Raji (cell line): ENCODE data around the gene CLK3.

Source experiments
- POLR2A ChIP-seq: IDR thresholded peaks from 2 replicates; pipeline ENCODE4 v1.6.1; 2011; ENCODE audit warnings: low read depth, low read length, control low read depth; ENCODE audit not compliant: insufficient read depth

Gene CLK3

DNA sequence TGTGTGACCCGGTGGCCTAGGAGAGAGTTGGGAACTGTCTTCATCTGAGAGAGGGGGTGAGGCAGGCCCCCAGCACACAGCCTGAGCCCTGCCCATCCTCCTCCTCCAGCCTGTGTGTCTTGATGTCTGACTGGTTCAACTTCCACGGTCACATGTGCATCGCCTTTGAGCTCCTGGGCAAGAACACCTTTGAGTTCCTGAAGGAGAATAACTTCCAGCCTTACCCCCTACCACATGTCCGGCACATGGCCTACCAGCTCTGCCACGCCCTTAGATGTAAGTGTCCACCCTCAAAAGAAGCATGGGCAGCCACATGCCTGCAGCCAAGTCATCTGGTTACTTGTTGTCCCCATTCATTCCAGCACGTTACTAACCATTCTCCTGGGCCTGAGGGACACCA, 10.1 kb downstream of the CLK3 start:
- TF ChIP-seq POLR2A, result no peak

DNA sequence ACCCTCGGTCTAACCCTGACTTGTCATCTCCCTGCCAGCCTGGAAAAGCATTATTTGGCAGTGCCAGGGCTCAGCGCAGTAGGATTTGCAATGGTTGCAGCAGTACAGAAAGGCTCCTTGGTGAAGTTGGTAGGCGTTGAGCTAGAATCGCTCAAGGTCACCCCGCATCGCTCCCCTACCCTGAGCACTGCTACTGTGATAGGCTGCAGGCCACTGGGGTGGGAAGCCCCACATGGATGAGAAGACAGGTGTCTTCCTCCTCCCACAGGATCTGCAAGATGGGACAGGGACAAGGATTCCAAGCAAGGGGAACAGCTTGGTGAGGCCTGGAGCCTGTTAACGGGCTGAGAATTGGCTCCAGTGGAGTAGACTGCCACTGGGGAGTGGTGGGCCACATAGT, 10.7 kb downstream of the CLK3 start:
- TF ChIP-seq POLR2A, result no peak

DNA sequence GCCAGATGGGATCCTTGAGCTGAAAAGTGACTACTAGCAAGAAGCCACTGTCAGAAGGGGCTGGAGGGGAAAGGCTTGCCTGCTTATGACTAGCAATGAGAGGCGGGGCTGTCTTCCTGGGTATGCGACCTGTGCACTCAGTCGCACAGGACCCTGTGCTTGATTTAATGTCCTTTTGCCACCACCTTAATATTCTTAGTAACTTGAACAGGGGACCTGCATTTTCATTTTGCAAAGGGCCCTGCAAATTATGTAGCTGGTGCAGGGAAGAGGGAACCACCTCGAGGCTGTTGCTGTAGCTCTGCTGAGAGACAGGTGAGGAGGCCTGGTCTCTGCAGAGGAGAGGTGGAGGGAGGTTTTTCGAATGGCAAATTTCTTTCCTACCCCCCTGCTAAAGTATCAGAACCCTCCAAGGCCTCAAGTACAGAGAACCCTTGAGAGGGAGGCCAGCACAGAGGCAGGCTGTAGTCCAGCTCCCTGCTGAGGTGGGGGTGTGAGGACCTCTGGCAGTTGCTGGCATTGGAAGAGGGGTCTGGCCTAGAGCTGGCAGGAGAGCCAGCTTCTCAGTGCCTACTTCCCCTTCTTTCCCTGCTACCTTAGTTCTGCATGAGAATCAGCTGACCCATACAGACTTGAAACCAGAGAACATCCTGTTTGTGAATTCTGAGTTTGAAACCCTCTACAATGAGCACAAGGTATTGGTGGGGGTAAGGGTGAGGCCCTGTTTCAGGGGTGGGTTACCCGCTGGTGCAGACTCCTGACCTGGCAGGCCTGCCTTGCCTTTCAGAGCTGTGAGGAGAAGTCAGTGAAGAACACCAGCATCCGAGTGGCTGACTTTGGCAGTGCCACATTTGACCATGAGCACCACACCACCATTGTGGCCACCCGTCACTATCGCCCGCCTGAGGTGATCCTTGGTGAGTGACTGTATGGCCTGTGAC, 11.4 kb downstream of the CLK3 start:
- TF ChIP-seq POLR2A, result no peak

DNA sequence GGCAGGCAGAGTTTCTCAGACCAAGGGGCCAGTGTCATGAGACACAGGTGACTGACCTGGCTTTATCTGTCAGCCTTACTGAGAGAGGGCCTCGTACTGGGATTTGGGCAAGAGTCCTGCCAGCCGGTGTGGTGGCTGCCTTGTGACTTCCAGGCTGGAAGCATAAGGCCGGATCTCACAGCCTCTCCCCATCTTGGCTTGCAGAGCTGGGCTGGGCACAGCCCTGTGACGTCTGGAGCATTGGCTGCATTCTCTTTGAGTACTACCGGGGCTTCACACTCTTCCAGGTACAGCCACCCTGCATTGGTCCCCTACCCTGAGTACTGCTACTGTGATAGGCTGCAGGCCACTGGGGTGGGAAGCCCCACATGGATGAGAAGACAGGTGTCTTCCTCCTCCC, 12.1 kb downstream of the CLK3 start:
- TF ChIP-seq POLR2A, result no peak

DNA sequence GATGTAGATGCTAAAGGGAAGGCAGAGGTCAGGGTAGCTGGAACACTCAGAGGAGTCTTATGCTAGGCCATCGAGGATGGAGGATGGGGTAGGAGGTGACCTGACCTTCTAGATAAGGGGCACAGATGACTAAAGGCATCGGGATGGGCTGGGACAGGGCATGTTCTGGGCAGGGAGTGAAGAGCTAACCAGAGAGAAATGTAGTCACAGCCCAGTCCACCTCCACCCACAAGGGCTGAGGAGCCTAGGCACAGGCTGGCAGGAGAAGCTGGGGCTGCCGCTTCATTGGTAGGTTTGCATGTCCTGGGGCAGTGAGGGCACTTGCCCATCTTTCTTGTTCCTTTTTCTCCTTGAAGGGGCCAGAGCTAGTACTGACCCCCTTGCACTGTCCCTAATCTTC, 12.6 kb downstream of the CLK3 start:
- no peak for TF ChIP-seq POLR2A

DNA sequence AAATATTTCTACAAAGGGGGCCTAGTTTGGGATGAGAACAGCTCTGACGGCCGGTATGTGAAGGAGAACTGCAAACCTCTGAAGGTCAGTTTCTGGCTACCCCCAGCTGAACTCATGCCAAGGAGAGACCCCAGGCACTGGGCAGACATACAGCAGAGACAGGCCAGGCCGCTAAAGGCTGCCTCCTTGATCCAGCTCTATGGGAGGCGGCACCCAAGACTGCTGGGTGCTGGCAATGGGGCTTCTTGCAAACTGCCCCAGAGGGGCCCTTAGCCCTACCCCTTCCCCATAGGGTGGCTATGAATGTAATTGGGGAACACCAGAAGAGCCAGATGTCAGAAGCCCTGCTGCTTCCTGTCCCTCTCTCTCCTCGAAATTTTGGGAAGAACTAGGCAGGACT, 13.3 kb downstream of the CLK3 start:
- TF ChIP-seq POLR2A, result no peak

DNA sequence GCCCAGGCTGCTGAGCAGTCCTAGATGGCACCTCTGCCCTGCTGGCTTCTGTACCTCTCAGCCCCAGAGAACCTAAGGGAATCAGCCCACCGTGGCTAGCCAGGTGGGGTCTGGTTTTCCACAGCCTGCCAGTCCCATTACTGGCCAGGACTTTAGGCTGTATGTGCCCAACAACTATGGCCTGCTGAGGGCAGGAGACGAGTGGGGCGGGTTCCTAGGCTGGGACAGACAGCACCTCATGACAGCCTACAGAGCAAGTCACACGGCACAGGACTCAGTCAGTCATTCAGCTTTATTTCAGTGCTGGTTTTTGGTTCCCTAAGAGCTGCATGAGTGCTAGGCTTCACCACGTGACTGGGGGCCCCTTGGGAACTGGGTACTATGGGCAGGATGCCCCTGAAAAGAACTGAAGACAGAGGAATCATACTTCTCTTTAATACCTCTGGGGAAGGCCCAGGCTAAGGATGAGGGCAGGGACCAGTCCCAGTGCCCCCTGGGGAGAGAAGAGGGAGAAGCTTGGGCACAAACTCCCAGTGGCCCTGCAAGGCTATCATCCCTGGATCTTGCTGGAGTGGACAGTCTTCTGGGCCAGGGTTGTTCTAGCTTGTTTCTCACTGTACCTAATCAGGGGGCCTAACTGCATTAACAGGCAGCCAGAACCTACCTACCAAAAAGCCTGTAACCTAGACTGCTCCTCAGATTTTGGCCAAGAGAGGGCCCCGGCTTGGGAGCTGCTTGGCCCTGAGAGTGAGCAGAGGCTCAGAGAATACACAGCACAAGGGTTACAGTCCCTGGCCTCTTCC, 14.8 kb downstream of the CLK3 start:
- TF ChIP-seq POLR2A, result no peak

DNA sequence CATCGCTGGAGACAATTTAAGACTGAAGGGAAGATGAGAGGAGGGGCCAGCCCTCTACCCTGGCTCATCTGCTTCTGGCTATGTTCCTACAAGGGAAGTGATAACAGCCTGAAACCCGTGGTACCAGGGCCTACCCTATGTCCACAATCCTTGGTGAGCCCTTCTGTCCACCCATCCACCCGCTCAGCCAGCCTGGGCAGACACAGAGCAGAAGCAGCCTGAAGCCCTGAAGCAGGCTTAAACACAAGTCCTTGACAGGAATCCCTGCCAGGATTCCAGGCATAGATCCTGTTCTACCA, 15.4 kb downstream of the CLK3 start:
- TF ChIP-seq POLR2A, result no peak

DNA sequence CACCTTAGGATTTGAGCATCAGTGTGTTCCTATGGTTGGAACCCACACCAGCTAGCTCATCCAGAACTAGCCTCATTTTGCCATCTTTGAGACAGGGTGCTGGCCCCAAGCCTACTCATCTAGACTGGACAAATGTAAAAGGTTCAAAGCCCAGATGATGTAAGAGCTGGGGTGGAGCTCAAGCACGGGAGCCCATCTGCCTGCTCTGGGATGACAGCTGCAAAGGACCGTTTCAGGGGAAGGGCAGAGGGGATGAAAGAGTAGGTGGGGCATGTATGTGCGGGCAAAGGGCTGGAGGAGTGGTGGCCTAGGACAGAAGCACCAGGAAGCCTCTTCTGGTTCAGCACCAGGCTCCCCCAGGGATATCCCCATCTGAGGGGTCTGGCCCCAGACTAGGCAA, 15.8 kb downstream of the CLK3 start:
- no peak for TF ChIP-seq POLR2A

DNA sequence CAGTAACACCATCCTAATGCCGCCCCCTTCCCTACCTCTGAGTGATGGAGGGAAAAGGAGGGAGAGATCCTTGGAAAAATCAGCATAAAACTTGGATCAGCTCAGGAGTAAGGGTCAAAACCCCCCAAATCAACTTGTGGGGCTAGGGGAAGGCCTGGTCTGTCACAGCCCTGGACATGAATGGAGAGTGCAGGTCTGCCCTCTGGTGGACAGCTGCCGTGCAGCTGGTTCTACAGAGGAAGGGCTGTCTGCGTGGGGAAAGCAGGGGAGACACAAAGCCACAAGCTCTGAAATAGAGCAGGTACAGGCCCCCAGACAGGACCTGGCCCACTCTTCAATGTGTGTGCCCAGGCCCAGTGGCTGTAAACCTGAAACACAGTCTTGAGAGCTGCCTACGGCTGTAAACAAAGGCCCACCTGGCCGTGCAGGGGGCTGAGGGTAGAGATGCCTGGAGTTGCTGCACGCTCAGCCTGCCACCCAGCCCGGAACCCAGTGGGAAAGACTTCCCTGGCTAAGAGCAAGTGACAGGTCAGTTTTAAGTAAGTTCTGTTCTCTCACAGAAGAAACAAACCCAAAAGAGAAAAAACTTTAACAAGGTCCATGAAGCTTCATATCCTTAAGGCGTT, 16.4 kb downstream of the CLK3 start:
- no peak for TF ChIP-seq POLR2A

DNA sequence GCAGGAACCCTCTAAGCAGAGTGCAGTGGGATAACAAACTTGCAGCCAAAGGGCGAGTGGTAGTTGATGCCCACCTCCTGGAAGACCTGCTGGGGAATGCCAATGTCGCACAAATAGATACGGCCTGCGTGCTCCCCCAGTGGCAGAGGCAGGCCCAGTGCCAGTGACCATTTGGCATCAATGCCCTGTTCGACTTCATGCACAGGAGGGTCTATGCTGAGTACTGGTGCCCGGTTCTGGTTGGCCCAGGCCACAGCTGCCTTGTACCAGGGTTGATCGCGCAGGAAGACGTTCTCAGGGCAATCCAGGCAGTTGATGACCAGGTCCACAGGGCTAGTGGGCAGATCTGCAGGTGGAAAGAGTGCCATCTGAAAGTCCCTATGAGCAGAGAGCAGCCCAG, 17.0 kb downstream of the CLK3 start:
- no peak for TF ChIP-seq POLR2A

DNA sequence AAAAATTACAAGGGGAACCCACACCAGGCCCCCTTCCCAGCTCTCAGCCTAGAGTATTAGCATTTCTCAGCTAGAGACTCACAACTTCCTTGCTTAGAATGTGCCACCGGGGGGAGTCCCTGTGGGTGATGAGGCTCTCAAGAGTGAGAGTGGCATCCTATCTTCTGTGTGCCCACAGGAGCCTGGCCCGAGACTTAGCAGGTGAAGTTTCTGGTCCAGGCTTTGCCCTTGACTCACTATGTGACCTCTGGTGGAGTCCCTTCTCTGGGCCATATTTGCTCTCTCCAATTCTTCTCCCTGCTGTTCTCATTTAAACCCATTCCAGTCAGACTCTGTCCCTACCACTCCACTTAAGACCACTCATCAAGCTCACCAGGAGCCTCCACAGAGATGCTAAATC, 18.1 kb downstream of the CLK3 start:
- no peak for TF ChIP-seq POLR2A

DNA sequence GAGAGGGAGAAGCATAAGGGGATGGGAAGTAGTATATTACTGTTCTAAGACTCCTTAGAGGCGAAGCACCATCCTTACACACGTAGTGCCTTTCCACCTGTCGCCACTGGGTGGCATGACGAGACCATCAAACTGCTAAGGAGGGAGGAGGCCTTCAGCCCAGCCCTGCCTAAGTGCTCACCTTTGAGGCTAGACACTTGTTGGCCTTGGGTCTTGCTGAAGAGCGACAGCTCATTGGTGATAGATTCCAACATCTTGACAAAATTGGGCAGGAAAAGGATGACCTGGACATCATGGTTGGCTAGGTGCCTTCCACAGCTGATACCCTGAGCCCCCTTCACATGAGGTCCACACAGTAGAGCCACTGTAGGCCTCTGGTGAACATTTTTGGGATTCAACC, 19.6 kb downstream of the CLK3 start:
- no peak for TF ChIP-seq POLR2A

DNA sequence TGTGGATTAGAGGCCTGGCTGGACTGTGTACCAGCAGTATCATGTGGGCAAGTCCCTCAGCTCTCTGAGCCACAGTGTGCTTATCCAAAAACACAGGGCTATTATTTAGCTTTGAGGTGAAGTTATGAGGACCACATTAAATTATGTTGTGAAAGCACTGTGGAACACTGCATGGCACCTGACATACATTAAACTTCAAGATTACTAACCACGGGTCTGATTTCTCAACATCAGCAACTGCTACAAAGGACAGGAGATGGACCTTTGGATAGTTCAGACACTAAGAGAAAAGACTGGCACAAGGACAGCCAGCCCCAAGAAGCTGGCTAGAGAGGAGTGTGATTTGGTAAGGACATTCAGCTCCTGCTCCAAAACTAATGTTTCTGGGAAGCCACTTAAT, 21.3 kb downstream of the CLK3 start:
- TF ChIP-seq POLR2A, result no peak

DNA sequence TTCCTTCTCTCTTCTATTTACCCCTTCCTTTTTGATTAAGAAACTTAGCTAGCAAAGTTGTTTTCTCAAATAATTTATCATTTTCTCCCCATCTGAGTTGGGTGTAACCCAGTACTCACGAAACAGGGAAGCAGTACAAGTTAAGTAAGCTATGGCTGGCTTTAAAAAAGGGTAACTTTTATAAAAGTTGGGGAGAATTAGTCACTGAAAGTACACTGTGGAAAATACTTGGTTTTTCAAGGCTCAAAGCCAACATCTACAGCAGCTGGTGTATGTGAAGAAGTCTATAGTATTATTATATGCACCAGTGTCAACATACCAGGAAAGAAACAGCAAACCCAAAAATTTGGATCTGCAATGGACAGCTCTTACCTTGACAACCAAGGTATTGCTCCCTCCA, 25.5 kb downstream of the CLK3 start:
- no peak for TF ChIP-seq POLR2A

DNA sequence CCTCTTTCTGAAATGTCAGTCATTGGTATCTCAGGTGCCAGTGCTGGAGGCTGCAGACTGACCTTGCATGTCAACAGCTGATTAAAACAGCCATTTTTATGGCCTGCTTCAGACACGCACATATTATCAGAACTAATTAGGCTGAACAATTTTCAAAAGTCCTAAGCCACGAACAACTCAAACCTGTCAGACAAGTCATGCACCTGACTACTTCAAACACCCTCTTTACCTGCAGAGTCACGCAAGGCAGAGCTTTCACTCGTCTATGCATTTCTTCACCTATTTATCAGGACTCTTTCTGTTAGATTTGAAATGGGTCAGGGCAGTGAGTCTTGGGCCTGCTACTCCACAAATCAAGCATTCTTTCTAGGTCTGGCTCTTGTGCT, 26.7 kb downstream of the CLK3 start:
- no peak for TF ChIP-seq POLR2A

DNA sequence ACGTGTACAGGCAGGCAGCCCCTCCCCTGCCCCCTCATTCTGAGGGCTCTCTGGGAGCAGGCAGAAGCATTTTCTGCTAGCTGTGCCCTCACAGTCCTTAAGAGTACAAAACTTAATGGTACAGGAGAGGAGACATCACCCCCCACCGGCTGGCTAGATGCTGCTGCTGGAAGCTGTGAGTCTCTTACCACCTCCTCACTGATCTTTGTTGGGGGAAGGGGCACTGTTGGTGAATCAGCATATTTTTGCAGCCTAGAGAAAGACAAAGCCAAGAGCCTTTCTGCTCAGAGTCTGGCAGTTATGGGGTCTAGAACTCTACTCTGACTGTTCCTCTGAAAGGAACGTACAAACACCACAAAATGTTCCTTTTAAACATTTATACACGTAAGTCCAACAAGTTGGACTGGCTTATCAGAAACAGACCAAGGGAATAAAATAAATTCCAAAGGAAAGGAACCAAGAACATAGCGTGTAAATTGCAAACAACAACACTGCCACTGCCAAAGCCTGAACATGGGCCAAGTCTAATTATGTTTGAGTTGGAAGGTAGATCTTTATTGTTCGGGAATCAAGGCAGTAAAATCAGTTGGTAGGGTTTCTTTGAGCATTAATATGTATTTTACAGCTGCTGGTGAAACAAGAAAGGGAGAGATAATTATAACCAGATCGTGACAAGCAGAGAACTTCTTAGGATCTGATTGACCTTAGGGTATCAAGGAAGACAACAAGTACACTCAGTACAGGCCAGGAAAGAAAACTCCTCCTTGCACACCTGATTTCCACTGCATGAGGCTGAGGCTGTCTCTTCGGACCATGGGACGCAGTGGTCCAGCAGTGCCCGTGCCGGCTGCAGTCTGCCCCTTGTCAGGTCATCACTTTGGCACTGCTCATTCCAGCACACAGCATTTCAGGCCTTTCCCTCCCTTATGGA, 27.4 kb downstream of the CLK3 start:
- no peak for TF ChIP-seq POLR2A
